Activated naive CD4-positive, alpha-beta T cell treated with anti-CD3 and anti-CD28 coated beads, Interleukin-2, amount 50 U/mL, for 16 hours (primary cell): ENCODE measurements around the gene IGFBP6.
A peak's percentile ranks its signal among the peaks of the same experiment; 100 is the strongest.

ENCODE experiments used
- DNase-seq: peaks from one replicate; pipeline ENCODE4 v3.0.0-alpha.2; 2020

Gene IGFBP6

GRCh38 chr12:53060064-53060720, 37.3 kb upstream of the IGFBP6 start:
- no peak for DNase-seq

- no peak for DNase-seq
Observed at GRCh38 chr12:53060721-53061276, 36.7 kb upstream of the IGFBP6 start.

DNA sequence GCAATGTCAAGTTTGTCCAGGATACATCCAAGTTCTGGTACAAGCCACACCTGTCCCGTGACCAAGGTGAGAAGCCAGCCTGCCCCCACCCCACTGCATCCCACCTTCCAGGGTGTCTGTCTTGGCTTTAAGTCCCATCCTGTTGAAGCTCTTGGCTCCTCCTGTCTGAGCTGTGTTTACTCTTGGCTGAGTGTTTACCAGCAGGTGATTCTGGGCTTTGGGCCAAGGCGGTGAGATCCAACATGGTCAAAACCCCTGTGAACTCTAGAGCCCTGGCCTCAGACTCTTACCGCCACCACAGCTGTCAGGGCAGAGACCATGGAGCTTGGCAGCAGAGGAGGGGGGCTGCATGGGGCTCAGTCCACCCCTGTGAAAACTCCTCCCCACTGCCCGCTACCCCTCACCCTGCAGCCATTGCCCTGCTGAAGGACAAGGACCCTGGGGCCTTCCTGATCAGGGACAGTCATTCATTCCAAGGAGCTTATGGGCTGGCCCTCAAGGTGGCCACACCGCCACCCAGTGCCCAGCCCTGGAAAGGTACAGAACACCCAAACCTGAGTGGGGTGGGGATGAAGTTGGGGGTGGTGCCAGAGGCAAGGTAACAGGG, 36.0 kb upstream of the IGFBP6 start:
- DNase-seq, result no peak

DNA sequence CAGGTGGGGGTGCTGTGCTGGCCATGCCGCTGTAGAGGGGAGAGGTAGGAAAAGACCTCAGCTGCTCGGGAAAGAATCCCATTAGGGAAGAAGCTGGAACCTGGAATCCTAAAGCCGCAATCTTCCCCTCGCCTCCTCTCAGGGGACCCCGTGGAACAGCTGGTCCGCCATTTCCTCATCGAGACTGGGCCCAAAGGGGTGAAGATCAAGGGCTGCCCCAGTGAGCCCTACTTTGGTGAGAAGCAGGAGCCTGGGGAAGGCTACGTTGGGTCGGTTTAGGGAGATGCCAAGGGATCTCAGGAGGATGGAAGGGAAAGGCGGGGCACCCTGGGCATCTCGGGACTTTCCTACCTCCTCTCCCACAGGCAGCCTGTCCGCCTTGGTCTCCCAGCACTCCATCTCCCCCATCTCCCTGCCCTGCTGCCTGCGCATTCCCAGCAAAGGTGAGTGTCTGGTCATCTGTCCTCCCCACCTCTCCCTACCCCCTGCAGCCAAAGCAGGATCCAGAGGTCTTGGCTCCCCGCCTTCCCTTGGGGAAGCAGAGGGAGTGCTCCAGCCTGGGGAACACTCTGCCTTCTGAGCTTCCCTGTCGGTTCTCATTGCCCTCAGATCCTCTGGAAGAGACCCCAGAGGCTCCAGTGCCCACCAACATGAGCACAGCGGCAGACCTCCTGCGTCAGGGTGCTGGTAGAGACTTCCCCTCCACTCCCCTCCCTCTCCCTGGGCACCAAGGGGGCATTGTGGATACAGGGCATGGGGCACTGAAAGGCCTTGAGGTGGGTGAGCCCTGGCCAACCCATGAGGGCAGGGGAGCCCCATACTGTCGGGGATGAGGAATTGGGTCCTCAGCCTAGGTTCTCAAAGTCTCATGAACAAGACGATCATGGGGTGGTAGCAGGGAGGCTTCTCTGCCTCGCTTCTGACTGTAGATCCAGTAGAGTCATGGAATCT, 35.2 kb upstream of the IGFBP6 start:
- DNase-seq, result no peak

GRCh38 chr12:53062977-53063707, 34.3 kb upstream of the IGFBP6 start:
- no peak for DNase-seq

GRCh38 chr12:53063708-53064612, 33.5 kb upstream of the IGFBP6 start:
- DNase-seq, result no peak

- no peak for DNase-seq
Observed at GRCh38 chr12:53064613-53065436, 32.6 kb upstream of the IGFBP6 start.

- no peak for DNase-seq
Observed at GRCh38 chr12:53065470-53065869, 32.0 kb upstream of the IGFBP6 start.

DNA sequence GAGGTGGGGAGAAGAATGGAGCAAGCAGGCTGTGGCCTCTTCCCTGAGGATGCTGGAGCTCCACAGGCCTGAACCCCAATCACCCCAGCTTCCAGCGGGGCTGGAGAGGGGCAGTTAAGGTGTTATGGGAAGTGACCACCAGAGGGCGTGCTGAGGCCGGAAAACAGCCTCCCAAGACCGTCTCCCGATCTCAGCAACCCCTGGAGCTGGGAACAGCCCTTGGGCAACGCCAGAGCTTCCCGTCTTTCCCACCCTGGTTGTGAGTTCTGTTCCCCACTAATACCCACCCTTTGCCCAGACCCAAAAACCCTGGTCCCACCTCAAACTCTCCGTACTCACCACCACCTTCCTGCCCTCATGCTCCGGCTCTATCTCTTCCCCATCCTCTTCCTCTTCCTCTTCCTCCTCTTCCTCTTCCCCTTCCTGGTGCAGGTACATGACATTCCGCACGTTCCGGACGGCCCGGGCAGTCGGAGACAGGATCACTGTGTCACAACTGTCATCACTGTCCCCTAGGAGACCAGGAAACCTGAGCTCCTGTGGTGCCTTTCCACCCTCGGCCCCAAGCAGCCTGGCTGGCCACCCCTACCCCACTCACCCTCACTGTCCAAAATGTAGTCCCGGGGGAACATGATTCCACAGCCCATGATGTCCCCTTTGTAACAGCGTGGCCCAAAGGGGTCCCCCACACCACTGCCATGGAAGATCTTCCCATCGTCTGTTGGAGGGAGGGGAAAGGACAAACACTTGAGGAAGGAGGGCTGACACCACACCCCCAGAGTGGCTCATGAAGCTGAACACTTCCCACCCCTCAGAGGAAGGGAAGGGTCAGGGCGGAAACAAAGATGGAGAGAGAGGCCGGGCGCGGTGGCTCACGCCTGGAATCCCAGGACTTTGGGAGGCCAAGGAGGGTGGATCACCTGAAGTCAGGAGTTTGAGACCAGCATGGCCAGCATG, 31.2 kb upstream of the IGFBP6 start:
- peak; percentile 62 for DNase-seq

- no peak for DNase-seq
Observed at GRCh38 chr12:53067074-53067992, 30.1 kb upstream of the IGFBP6 start.

GRCh38 chr12:53067993-53068770, 29.3 kb upstream of the IGFBP6 start:
- no peak for DNase-seq

GRCh38 chr12:53068811-53069585, 28.5 kb upstream of the IGFBP6 start:
- no peak for DNase-seq

DNA sequence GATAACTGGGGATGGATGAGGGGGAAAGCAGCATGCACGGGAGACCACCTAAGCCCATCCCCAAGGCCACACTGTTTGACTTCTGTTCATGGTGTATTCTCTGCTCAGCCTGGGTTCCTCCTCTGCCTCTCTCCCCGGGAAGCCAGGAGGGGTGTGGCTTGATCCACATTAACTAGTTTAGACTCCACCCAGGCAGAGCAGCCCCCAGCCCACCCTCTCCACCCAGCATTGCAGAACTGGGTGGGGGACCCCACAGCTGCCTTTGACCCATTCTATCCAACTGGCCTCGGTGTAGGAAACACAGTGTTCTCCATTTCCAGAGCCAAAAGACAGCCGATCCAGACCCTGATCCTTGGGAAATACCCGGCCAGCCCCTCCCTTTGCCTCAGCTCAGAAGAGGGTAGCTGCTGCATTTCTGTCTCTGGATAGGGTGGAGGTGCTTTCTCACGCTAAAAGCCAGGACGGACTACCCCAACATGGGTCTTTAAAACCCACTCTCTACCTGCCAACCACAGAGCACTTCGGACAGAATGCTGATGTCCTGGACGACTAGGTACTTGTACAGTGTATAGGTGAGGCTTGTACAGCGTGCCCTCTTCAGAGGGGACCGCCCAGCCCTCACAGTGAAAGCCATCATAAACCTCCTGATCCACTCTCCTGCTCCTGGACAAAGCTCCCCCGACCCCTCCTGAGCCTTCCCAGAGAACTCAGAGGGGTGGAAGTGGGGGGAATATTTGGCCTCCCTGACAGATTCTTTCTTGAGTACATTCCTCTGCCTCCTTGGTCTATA, 27.7 kb upstream of the IGFBP6 start:
- DNase-seq, result no peak

- DNase-seq, result no peak
Observed at GRCh38 chr12:53070877-53071492, 26.5 kb upstream of the IGFBP6 start.
